ENCODE data around the gene TRMT10C. TPM values are rescaled to one million over a fixed set of nuclear protein-coding genes. Genes with fewer than 3 reads are reported as not detected.

Gene TRMT10C
- total RNA-seq: 10 to 100 TPM; 13.7 to 13.9 TPM

GRCh38 chr3:101561630-101562328, at the start of gene TRMT10C:
TSS of gene TRMT10C (plus strand) at chr3:101561868. CDS start at chr3:101564782, 2,914 bp downstream.
- Histone ChIP-seq H3K4me3 (peak within 1 kb of the TSS; percentile 78 to 79), H3K4me1 (replicated peaks) (peaks cover 6% of the 10 kb centered on the region), H3K36me3 (peaks cover 0 to 7% of the 10 kb centered on the region in 2 donors), H3K27ac (peak within 1 kb of the TSS; percentile 85 to 86), H3K27me3 (replicated peaks; ENCODE audit: insufficient read depth) (no peaks in the 10 kb centered on the region), H3K9me3 (no peaks in the 10 kb centered on the region)
- DNase-seq (ENCODE audit: low spot score): peak; percentile 86
- intact Hi-C loops (cut with DNase I): no loop called here
- 1% methylated on average over 35 of the region's 35 CpGs for WGBS
- TF ChIP-seq CTCF (IDR thresholded peaks at IDR 0.05) (peak in 1 of 4 experiments; percentile 12), POLR2A (IDR thresholded peaks at IDR 0.05) (peak; percentile 62), POLR2AphosphoS5 (IDR thresholded peaks at IDR 0.05) (peak; percentile 97)

GRCh38 chr3:101512396-101512645, 49.3 kb upstream of the TRMT10C start:
- peak overlapping the region; percentile 63 to 68 for H3K4me3 ChIP-seq
- DNase-seq (ENCODE audit: low spot score): no peak
- no peaks in the 10 kb centered on the region for H3K27me3 ChIP-seq (replicated peaks; ENCODE audit: insufficient read depth)
- no peaks in the 10 kb centered on the region for H3K4me1 ChIP-seq (replicated peaks)
- intact Hi-C loops (cut with DNase I): loop anchor here (10.0 kb wide), 1 partner anchor 172 kb away; the partner anchor contains the start of gene RPL24
- peak; percentile 6 for TF ChIP-seq POLR2AphosphoS5 (IDR thresholded peaks at IDR 0.05)
- no peak for TF ChIP-seq CTCF (IDR thresholded peaks at IDR 0.05)
- no peaks in the 10 kb centered on the region for H3K9me3 ChIP-seq
- 1% methylated on average over 9 of the region's 9 CpGs for WGBS
- no peaks in the 10 kb centered on the region for H3K36me3 ChIP-seq
- H3K27ac ChIP-seq: peak overlapping the region; percentile 93 to 96

GRCh38 chr3:101512646-101513418, 48.8 kb upstream of the TRMT10C start, which contains the start of gene SENP7:
TSS of gene SENP7 (minus strand) at chr3:101513212. CDS start at chr3:101513130, 82 bp downstream.
- Histone ChIP-seq H3K27ac (peak within 1 kb of the TSS; percentile 93 to 96), H3K36me3 (no peaks in the 10 kb centered on the region), H3K4me3 (peak within 1 kb of the TSS; percentile 63 to 68), H3K9me3 (no peaks in the 10 kb centered on the region), H3K4me1 (replicated peaks) (no peaks in the 10 kb centered on the region), H3K27me3 (replicated peaks; ENCODE audit: insufficient read depth) (no peaks in the 10 kb centered on the region)
- WGBS: under 1% methylated on average over 54 of the region's 54 CpGs
- intact Hi-C loops (cut with DNase I): loop anchor here (10.0 kb wide), 1 partner anchor 172 kb away; the partner anchor contains the start of gene RPL24
- DNase-seq (ENCODE audit: low spot score): peak; percentile 78
- no peak for TF ChIP-seq POLR2A (IDR thresholded peaks at IDR 0.05)
- TF ChIP-seq POLR2AphosphoS5 (IDR thresholded peaks at IDR 0.05): peak; percentile 65

- TF ChIP-seq POLR2AphosphoS5 (IDR thresholded peaks at IDR 0.05): no peak
- no peak for TF ChIP-seq POLR2A (IDR thresholded peaks at IDR 0.05)
- TF ChIP-seq CTCF (IDR thresholded peaks at IDR 0.05): no peak
- intact Hi-C loops (cut with DNase I): loop anchor here (10.0 kb wide), 1 partner anchor 171 kb away; the partner anchor contains the start of gene RPL24
- DNase-seq (ENCODE audit: low spot score): no peak
- 17% methylated on average over 12 of the region's 12 CpGs for WGBS
- H3K4me3 ChIP-seq: peak overlapping the region; percentile 63 to 68
- H3K9me3 ChIP-seq: no peaks in the 10 kb centered on the region
- H3K27ac ChIP-seq: peak overlapping the region; percentile 93 to 96
- no peaks in the 10 kb centered on the region for H3K36me3 ChIP-seq
- no peaks in the 10 kb centered on the region for H3K27me3 ChIP-seq (replicated peaks; ENCODE audit: insufficient read depth)
- H3K4me1 ChIP-seq (replicated peaks): no peaks in the 10 kb centered on the region
Measured at GRCh38 chr3:101513419-101513986, 48.2 kb upstream of the TRMT10C start.

GRCh38 chr3:101518421-101518871, 43.2 kb upstream of the TRMT10C start:
- DNase-seq (ENCODE audit: low spot score): no peak
- intact Hi-C loops (cut with DNase I): loop anchor here (10.0 kb wide), 1 partner anchor 166 kb away; the partner anchor contains the start of gene RPL24
- TF ChIP-seq POLR2A (IDR thresholded peaks at IDR 0.05) (no peak), POLR2AphosphoS5 (IDR thresholded peaks at IDR 0.05) (no peak), CTCF (IDR thresholded peaks at IDR 0.05) (no peak)
- no peaks in the 10 kb centered on the region for H3K36me3 ChIP-seq
- no peaks in the 10 kb centered on the region for H3K9me3 ChIP-seq
- no peak overlapping the region for H3K4me3 ChIP-seq
- no peaks in the 10 kb centered on the region for H3K27me3 ChIP-seq (replicated peaks; ENCODE audit: insufficient read depth)
- no peaks in the 10 kb centered on the region for H3K4me1 ChIP-seq (replicated peaks)
- WGBS: 88% methylated on average over 3 of the region's 3 CpGs
- H3K27ac ChIP-seq: no peak overlapping the region
